NK-92 (cell line): Measurements from ENCODE around the gene CTNND2.

ENCODE experiments used
- DNase-seq: peaks from one replicate; lab custom pipeline; 2025; ENCODE audit not compliant: unreplicated experiment; lab: John Stamatoyannopoulos, UW

Gene CTNND2

DNA sequence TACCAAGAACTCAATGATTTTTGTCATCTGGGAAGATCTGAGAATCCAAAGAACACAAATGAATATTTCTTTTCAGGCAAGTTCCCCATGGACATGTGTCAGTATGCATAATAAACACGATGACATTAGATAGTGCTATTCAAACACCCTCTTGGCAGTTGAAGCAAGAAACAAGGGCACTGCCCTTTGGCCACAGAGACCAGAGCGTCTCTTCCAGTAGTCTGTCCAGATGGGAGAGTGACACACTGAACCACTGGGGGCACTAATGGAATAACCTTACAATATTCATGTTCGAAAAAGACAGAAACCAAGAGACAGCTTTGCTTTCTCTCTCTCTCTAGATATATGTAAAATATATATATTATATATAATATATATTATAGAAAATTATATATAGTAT lies 301.9 kb downstream of the CTNND2 start:
- no peak for DNase-seq

DNA sequence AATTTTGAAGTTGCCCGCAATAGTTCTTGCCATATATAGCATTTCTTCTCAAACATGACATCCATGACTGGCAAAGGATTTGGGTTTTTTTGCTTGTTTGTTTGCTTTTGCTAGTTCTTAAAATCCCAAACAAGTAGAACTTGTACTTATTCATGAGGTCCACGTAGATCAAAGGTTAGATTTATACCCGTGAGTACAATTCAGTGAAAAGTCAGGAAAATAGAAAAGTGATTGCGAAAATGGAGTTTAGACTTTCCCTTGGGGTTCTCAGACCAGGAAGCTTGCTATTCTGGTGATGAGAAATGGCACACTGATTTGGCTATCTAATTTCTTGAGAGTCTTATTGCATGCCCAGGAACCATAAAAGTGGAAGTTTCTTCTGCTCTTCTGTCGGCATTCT lies 304.7 kb downstream of the CTNND2 start:
- DNase-seq, result no peak

DNA sequence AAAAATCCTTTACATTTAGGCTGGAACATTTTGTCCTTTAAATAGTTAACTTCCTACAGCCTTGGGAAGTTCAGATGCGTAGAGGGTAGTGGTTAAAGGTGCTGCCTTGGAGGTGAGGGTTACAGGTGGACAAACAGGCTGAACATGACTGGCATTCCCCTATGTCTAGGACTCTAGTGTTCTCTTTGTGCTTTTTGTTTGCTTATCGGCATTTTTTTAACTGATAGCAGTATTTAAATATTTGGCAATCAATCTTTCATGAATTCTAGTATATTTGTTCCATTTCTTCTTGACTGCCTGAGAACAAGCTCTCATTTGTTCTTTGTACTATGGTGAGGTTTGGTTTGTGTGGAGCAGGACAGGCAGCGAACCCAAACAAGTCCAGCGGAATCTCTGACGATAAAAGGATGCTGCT lies 307.6 kb downstream of the CTNND2 start:
- DNase-seq, result no peak

DNA sequence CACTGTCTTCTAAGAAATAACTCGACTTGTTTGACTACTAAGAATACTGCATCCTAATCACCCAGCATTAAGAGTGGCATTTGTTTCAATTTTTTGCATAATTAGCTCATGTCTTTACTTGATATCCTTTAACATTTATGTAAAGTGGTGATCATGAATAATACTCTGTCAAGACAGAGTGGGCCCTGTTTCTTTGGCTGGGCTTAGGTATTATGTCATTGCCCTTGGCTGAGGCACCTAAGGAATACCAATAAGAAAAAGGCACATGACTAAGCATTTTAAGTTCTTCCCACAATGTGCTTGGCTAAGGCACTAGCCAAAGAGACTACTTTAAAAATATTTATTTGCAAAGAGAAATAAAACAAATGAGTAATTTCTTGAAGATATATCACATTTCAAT lies 308.1 kb downstream of the CTNND2 start:
- DNase-seq, result no peak

DNA sequence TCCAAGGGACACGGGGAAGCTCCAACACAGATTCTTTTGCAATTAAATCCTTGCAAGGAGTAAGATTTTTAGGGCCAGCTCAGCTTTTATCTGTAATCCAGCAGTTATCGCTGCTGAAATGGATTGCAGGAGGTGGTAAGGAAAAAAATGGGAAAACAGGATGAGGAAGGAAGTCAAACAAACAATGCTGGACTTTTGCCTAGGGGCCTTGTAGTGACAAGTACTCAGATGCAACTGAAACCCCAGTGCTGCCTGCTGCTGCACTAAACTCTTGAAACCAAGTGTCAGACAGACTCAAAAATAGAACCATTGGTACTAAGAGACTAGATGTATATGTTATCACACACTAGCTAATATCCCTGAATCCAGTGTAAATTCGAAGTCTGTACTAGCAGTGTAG lies 309.2 kb downstream of the CTNND2 start:
- DNase-seq, result no peak

DNA sequence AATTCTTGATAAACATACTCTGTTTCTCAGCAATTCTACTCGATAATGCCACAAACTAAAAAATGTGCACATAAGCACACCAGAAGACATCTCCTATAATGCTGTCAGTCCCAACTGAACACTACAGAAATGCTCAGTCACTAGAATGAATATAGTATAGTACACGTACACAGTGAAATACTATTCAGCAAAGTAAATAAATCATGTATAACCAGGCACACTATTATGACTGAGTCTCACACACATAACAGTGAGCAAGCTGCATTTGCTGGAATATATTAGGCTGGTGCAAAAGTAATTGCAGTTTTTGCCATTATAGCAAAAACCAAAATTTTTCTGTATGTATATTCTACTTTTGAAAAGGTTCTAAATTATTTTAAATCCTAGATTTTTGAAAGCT lies 310.2 kb downstream of the CTNND2 start:
- no peak for DNase-seq

DNA sequence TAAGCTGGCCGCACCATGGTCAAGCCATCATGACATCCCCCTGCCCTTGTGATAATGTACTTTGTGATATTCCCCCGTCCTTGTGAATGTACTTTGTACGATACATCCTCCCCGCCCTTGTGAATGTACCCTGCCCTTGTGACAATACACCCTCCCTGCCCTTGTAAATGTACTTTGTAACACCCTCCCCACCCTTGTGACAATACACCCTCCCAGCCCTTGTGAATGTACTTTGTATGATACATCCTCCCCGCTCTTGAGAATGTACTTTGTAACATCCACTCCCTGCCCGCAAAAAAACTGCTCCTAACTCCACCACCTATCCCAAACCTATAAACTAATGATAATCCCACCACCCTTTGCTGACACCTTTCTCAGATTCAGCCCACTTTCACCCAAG lies 313.8 kb downstream of the CTNND2 start:
- no peak for DNase-seq

DNA sequence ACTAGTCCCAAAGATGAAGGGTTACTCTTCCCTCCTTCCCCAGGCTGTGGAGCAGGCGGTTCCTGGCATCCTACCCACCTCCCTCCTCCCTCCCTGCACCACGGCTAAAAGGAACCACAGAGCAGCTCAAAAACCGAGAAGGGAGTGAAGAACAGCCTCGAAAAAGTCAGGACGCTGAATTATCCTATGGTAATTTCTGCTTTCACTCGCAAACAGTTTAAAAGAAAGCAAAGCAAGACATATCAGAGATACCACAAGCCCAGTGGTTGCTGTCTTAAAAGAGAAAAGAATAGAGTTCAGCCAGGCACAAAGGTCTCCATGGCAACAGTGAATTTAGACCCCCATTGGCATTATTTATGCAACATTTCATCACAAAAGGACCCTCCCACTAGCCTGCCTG lies 315.4 kb downstream of the CTNND2 start:
- no peak for DNase-seq

DNA sequence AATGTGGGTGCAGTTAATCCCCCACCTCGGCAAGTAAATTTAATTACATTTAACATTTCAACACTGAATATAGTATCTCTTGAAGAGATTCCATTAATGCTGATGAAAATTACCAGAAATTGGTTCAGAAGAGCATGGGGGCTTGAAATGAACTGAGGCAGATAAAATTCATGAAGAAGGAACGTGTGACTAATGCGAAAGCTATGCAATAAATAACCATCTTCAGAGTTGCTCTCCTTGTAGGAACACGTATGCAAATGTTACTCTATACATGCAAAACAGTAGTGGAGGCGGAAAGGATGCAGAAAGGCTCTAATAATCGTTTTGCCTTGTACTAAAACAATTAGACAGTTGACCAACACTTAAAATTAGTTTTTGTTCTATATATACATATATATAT lies 320.2 kb downstream of the CTNND2 start:
- DNase-seq, result no peak

DNA sequence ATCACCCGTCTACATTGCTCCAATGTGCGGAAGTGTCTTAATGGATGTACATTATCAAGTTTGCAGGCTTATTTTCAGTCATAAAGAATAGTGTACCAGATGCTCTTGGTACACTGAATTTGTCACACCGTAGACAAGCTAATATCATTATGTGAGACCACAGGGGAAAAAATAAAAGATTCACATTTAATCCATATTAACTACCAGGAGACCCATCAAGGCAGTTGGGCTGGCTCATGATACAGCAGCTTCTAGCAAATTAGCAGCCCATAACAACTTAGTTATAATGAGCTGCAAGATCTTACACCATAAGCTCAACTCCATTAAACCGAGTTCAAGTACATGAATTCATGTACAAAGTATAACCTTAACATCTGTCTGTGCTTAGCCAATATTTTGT lies 324.9 kb downstream of the CTNND2 start:
- DNase-seq, result no peak

DNA sequence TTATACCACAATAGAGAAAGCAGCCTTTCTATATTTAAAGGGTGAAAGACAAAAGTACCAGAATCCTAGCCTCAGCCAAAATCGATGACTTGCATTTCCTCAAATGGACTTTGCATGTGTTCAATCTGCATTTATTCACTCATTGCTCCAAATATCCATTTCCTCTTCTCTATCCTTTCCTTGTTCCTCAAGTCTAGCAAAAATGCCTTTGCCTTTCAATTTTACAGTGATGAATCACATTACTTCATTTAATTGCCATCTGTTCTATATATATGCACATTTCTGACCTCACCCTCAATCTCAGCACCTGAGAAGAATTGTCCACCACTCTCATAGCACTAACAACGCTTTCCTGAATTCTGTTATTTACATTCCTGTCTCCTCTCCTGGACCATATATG lies 329.5 kb downstream of the CTNND2 start:
- no peak for DNase-seq

DNA sequence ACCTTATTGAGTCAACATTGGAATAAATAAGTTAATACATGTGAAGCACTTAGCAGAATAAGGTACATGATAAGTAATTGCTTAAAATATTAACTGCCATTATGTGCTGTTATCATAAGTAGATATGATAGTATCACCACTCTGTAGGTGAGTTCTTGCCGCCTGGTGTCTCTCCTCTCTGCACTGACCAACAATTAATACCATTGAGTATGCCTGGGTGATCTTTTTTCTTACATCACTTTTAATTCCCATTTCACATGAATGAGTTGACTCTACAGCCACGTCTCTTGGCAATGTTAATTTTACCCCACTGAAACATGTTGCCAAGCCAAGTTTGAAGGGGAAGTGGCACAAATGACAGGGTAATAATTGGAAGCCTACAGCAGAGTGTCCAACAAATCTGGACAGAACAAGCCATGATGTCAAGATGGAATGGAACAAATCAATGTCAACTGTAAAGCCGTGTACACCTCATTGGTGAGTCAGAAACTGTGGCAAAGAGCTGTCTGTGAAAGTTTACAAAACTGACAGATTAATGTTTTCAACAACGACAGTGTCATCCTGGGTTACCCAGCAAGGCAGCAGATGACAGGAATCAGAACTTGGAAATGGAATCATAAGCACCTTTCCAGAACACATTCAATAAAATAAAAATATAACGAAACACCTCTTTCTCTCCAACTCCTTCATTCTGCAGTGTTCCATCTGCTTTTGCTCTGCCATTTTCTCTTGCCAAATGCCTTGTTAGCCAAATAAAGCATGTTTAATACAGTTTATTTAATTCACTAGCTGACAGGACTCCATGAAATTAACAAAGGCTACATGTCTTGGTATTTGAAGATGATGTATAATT lies 330.9 kb downstream of the CTNND2 start:
- no peak for DNase-seq

DNA sequence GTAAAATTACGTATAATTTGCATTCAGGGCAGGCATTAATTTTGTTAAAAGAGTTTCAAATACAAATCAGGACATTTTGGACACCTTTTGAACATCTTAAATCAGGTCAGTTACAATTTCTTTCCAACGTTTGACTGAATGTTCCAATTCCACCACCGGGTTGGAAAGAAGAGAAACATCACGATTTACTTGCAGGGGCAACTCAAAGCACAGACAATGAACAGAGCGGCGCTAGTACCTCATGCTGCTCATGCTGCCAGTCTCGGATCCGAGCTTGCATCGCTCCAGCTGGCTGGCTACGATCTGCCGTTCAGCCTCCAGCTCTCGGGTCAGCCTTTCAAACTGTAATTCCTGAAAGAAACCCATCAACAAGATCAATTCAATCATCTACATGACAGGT lies 339.5 kb downstream of the CTNND2 start:
- DNase-seq, result no peak

DNA sequence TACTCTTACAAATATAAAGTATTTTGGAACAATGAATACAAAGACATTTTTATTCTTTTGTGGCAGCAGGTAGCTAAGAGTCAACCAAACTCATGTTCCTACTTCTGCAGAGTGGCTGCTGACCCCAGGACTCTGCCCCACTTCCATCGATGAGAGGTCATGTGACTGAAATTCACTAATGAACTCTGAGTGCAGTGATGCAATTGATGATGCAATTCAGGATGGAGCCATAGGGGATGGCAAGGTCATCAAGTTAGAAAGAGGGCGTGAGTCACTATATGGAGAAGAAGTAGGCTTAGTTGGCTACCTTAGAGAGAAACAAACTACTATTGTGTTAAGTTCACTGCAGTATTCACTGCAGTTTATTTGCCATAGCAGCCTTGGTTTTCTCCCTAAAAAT lies 340.4 kb downstream of the CTNND2 start:
- DNase-seq, result no peak

DNA sequence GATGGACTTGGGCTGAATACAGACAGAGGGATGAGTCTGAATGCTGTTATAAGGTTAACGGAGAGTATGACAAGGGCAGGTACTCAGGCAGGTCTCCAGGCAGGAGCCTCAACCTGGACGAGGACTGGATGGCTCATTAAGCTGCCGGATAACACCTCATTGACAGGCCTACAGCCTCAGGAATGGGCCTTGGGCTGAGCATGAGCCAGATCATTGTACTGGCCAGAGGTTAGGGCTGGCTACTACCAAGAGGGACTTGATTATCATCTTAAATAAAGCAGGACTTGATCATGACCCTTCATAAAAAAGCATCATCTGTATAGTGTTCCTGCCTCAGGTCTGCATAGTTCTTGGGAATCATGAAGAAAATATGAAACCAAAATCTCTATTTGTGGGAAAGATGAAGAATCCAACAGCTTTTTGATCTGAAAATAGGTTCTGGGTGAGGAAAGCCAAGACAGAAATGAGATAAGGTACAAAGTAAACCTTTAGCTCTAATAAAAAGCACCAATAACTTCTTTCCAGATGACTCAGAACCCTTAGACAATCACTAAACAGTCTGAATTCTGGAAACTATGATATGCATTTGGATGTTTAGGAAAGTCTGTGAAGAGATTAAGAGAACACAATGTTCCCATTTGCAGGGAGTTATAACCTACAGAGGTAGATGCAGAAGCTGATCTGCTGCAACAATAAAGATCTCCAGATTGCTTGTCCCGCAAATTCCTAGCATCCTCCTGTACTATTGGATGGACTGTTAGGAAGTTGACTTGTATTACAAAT lies 343.1 kb downstream of the CTNND2 start:
- DNase-seq, result no peak

DNA sequence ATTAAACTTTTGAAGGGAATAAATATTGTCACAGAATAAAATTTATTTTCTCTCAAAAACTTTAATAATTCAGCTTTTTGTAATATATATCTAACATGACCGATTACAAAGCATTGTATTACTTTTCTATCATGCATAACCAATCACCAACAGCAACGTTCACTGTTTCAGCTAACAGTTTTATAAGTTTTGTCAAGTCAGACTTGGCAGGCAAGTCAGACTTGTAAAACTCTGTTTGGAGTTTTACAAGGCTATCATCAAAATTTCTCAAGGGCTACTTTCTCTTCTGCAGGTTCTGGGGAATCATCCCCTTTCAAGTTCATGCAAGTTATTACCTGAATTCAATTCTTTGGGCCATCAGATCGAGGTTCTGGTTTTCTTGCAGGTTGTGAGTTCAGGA lies 347.2 kb downstream of the CTNND2 start:
- no peak for DNase-seq

DNA sequence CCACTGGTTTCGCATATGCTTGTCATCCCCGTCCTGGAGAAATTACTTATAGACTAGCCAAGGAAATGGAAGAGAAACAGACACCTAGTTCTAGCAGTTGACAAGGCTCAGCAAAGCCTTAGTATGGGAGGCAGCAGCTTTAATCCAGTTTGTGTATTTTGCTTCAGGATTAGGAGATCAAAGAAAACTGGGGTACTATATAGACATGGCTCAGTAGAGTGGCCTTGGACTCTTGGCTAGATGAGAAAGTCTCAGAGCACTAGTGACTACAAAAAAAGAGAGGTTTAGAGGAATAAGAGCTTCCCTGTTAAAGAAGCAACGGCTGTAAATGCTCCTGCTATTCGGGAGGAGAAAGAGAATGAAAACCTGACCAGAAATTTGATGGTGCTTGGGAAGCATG lies 349.1 kb downstream of the CTNND2 start:
- DNase-seq, result no peak

DNA sequence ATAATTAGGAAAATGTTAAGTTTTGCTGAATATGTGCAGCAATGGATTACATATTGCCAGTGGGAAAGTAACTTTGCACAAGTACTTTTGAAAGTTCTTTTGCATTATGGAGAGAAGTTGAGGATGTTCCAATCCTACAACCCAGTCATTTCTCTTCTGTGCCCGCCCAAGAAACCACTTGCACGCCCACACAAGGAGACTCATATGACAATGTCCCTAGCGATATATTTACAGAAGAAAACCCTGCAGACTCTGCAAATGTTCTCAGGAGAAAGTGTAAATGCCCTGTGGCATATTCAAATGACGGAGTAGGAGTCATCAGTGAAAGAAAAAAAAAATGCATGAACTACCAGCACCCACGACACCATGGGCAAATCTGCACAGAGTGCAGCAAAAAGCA lies 356.5 kb downstream of the CTNND2 start:
- DNase-seq, result no peak

DNA sequence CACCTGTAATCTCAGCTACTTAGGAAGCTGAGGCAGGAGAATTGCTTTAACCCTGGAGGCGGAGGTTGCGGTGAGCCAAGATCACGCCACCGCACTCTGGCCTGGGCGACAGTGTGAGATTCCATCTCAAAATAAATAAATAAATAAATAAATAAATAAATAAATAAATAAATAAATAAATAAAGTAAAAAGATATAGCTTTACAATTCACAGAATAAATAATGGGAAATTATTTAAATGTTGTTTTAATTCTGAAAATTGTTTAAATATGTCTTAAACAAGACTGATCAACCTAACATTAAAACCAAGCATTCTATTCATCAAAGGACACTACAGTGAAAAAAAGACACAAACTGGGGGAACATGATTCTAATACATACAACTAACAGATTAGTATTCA lies 357.1 kb downstream of the CTNND2 start:
- no peak for DNase-seq

DNA sequence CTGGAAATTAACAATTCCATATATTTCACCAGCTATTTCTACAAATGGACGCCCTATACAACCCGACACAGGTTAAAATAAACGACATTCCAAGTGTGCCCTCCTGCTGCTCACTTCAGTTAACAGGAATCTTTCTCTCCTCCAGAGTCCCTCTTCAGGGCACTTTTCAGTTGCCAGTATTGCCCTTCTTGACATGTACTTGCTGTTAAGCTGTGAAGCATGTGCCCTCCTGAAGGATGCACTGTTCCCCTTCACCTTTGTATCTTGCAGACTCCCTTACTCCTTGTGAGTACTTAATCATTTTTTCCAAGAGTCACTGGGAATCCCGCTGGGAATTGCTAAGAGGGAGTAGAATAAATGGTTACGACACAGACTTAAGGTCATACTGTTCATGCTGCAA lies 364.1 kb downstream of the CTNND2 start:
- DNase-seq, result no peak

DNA sequence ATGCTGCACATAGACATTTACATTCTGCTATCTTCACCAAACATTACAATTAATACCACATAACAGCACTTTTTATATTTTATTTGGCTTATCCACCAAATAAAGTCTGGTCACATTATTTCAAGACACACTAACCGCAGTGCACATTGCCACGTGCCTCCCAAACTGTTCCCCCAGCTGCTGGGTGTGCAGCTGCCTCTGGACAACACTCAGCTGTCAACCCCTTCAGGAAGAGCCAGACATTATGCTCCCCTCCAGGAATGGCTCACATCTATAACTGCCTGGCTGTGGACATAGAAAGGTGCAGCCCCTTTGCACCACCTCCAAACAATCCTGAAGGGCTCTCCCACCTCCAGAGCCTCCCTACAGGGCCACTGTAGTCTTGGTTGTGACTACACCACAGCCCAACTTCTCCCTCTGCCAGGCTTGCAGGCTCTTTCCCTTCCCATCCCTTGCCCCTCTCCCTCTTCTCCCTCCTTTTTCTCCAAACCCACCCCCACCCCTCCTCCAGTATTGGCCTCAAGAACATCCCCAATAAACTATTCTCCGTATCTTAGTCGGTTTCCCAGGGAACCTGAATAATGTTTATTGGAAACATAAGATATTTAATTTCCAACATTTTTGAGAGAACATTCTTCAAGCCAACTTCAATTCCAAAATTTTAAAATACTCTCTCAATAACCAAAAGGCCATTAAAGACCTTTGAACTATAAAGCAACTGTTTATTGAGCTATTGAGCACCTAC lies 372.3 kb downstream of the CTNND2 start:
- no peak for DNase-seq

DNA sequence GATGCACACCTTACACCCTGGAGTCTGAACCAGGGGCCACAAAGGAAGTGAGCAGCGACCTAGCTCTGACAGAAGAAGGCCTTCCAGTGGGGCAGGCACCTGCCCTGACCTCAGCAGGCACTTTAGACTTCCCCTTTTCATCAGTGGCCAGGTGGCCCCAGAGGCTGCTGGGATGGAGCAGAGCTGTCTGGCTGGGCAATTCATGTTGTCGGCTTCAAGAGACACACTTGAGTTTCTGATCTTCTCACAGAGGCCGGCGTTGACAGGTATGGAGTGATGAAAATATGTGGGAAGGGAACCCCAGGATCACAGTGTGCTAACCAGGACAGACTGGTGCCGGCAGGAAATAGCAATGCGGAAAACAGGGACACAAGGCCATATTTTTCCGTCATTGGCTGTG lies 375.5 kb downstream of the CTNND2 start:
- DNase-seq, result no peak
